ENCODE results near the gene MYCBP2. TPM values are rescaled to one million over a fixed set of nuclear protein-coding genes. Genes with fewer than 3 reads are reported as not detected.

The MYCBP2 gene
- total RNA-seq, 2 donors from 2014 or later = 41.2 to 42.6 TPM

DNA sequence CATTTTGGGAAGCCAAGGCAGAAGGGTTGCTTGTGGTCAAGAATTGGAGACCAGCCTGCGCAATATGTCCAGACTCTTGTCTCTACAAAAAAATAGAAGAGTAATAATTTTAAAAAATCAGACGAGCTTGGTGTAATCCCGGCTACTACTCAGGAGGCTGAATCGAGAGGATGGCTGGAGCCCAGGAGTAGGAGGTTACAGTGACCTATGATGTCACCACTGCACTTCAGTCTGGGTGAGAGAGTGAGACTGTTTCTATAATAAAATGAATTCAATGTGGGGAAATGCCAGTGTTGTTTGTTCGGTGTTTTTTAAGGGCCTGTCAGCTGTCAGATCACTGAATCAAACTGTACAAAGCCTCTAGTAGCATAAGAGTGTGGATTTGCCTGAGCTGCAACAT lies 298.7 kb downstream of the MYCBP2 start:
- Histone ChIP-seq H3K9me3 (no peaks in the 10 kb centered on the region), H3K27me3 (no peaks in the 10 kb centered on the region), H3K36me3 (no peaks in the 10 kb centered on the region), H3K9ac (ENCODE audit: low read depth in 2 of 2, low read length in 2 of 2) (no peak overlapping the region), H3K4me3 (no peak overlapping the region), H3K27ac (no peak overlapping the region), H3K4me1 (peaks cover 7% of the 10 kb centered on the region)
- intact Hi-C loops (cut with DNase I) = loop anchor here (5.0 kb wide), 1 partner anchor 36 kb away; the partner anchor contains the start of gene CLN5
- TF ChIP-seq CTCF (IDR thresholded peaks at IDR 0.05) = no peak
- DNase-seq = no peak

DNA sequence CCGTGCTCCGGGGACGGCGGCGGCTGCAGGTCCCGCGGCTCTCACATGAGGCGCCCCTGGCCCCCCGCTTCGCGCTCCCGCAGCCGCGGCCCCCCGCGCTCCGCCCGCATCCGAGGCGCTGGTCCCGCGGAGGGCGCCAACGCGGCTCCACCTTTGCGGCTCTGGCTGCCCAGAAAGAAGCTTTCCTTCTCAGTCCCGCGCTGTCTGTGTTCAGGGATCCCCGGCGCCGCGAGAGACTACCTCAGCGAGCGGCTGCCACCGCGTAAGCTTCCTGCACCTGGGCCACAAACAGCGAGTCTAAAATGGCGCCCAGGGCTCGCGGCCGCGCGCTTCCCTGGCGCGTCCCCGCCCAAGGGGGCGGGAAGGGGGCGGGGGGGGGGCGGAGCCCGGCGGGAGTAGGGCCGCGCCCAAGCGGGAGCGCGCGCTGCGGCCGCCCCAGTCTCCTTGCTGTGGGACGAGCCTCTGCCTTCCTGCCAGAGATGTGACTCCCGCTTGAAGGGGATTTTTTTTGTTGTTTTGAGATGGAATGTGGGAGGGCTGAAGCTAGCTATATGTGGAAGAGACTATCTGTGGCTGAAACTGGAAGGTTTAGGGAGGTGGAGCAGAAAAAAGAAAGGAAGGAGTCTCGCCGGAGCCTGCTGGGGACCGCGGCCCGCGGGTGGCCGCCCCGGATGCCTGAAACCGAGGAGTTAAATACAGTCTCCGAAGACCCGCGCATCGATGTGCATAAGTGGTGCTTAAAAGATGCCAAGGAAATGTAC lies 299.9 kb downstream of the MYCBP2 start, which contains the start of gene FBXL3:
FBXL3 (minus strand) TSS at position 299 of the 761 bp plus-strand sequence. CDS start 5,299 bp downstream, outside the sequence.
- intact Hi-C loops (cut with DNase I) = loop anchor here (5.0 kb wide), 1 partner anchor 35 kb away; the partner anchor contains the start of gene CLN5
- Histone ChIP-seq H3K4me3 (peak within 1 kb of the TSS; percentile 86), H3K27me3 (no peaks in the 10 kb centered on the region), H3K27ac (peak within 1 kb of the TSS; percentile 100), H3K9ac (ENCODE audit: low read depth in 2 of 2, low read length in 2 of 2) (peak within 1 kb of the TSS; percentile 88 to 98), H3K4me1 (peaks cover 13% of the 10 kb centered on the region), H3K36me3 (no peaks in the 10 kb centered on the region), H3K9me3 (no peaks in the 10 kb centered on the region)
- TF ChIP-seq CTCF (IDR thresholded peaks at IDR 0.05) = no peak
- peak; percentile 83 for DNase-seq

DNA sequence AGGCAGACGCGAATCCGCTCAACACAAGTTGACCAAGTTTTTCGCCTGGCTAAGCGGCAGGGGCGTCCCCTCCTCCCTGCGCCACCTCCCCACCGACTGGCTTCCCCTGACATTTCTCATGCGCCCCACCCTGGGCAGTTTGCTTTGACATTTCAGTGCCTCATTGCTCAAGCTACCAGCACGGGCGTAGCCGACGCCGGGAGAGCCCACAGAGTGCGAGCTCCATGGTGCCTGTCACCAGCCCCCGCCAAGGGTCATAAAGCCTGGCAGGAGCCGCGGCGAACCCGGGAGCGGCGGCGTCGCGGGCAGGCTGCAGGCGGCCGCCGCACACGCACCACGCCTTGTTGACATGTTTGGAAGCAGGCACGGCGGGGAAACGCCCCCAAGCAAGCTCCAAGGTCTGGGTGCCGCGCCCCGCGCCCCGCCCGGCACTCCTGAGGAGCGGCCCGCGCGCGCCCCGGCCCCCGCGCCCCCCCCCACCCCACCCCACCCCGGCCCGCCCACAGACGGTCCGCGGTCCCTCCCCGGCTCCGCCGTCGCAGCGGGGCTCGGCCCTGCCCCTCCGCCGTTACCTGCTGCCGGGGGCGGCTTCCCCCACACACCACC lies 300.5 kb downstream of the MYCBP2 start:
- Histone ChIP-seq H3K36me3 (no peaks in the 10 kb centered on the region), H3K4me3 (peak overlapping the region; percentile 86), H3K27me3 (no peaks in the 10 kb centered on the region), H3K9ac (ENCODE audit: low read depth in 2 of 2, low read length in 2 of 2) (peak overlapping the region; percentile 88 to 98), H3K4me1 (peaks cover 13% of the 10 kb centered on the region), H3K27ac (peak overlapping the region; percentile 100), H3K9me3 (no peaks in the 10 kb centered on the region)
- DNase-seq = peak; percentile 93
- intact Hi-C loops (cut with DNase I) = loop anchor here (5.0 kb wide), 1 partner anchor 34 kb away; the partner anchor contains the start of gene CLN5
- TF ChIP-seq CTCF (IDR thresholded peaks at IDR 0.05) = no peak

GRCh38 chr13:77022341-77022740 lies 304.6 kb downstream of the MYCBP2 start:
- no peak for TF ChIP-seq CTCF (IDR thresholded peaks at IDR 0.05)
- no peaks in the 10 kb centered on the region for H3K9me3 ChIP-seq
- no peak overlapping the region for H3K27ac ChIP-seq
- H3K36me3 ChIP-seq = no peaks in the 10 kb centered on the region
- H3K27me3 ChIP-seq = no peaks in the 10 kb centered on the region
- no peak overlapping the region for H3K4me3 ChIP-seq
- intact Hi-C loops (cut with DNase I) = no loop called here
- DNase-seq = no peak
- H3K4me1 ChIP-seq = peaks cover 13% of the 10 kb centered on the region
- H3K9ac ChIP-seq (ENCODE audit: low read depth in 2 of 2, low read length in 2 of 2) = no peak overlapping the region

- peaks cover 6% of the 10 kb centered on the region for H3K36me3 ChIP-seq
- DNase-seq = no peak
- no peak overlapping the region for H3K27ac ChIP-seq
- intact Hi-C loops (cut with DNase I) = no loop called here
- H3K4me1 ChIP-seq = peaks cover 6% of the 10 kb centered on the region
- no peak overlapping the region for H3K9ac ChIP-seq (ENCODE audit: low read depth in 2 of 2, low read length in 2 of 2)
- no peaks in the 10 kb centered on the region for H3K9me3 ChIP-seq
- no peaks in the 10 kb centered on the region for H3K27me3 ChIP-seq
- TF ChIP-seq CTCF (IDR thresholded peaks at IDR 0.05) = no peak
- no peak overlapping the region for H3K4me3 ChIP-seq
Observed at GRCh38 chr13:77019756-77020155, 307.1 kb downstream of the MYCBP2 start.

Data from colonic mucosa (tissue), 4 donors.